Measurements from ENCODE around the gene NUDT14. TPM values are rescaled to one million over a fixed set of nuclear protein-coding genes. Genes with fewer than 3 reads are reported as not detected.
A peak's percentile ranks its signal among the peaks of the same experiment; 100 is the strongest.

Gene NUDT14
- total RNA-seq, 4 donors from 2014 or later: 11.0 to 22.3 (median 13.2) TPM; not detected in 1

GRCh38 chr14:105182296-105183020, 1.3 kb upstream of the NUDT14 start:
- DNase-seq: no peak
- no peaks in the 10 kb centered on the region for H3K27me3 ChIP-seq
- no peak for TF ChIP-seq POLR2A (IDR thresholded peaks at IDR 0.05)
- TF ChIP-seq, protein P1, sequence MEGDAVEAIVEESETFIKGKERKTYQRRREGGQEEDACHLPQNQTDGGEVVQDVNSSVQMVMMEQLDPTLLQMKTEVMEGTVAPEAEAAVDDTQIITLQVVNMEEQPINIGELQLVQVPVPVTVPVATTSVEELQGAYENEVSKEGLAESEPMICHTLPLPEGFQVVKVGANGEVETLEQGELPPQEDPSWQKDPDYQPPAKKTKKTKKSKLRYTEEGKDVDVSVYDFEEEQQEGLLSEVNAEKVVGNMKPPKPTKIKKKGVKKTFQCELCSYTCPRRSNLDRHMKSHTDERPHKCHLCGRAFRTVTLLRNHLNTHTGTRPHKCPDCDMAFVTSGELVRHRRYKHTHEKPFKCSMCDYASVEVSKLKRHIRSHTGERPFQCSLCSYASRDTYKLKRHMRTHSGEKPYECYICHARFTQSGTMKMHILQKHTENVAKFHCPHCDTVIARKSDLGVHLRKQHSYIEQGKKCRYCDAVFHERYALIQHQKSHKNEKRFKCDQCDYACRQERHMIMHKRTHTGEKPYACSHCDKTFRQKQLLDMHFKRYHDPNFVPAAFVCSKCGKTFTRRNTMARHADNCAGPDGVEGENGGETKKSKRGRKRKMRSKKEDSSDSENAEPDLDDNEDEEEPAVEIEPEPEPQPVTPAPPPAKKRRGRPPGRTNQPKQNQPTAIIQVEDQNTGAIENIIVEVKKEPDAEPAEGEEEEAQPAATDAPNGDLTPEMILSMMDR (IDR thresholded peaks at IDR 0.05): no peak
- H3K9me3 ChIP-seq: no peaks in the 10 kb centered on the region
- no peaks in the 10 kb centered on the region for H3K36me3 ChIP-seq
- intact Hi-C loops (cut with DNase I; ENCODE audit: low total_unique reads): no loop called here
- no peak overlapping the region for H3K4me3 ChIP-seq
- H3K4me1 ChIP-seq: peaks cover 0 to 4% of the 10 kb centered on the region in 2 donors
- no peak overlapping the region for H3K27ac ChIP-seq

DNA sequence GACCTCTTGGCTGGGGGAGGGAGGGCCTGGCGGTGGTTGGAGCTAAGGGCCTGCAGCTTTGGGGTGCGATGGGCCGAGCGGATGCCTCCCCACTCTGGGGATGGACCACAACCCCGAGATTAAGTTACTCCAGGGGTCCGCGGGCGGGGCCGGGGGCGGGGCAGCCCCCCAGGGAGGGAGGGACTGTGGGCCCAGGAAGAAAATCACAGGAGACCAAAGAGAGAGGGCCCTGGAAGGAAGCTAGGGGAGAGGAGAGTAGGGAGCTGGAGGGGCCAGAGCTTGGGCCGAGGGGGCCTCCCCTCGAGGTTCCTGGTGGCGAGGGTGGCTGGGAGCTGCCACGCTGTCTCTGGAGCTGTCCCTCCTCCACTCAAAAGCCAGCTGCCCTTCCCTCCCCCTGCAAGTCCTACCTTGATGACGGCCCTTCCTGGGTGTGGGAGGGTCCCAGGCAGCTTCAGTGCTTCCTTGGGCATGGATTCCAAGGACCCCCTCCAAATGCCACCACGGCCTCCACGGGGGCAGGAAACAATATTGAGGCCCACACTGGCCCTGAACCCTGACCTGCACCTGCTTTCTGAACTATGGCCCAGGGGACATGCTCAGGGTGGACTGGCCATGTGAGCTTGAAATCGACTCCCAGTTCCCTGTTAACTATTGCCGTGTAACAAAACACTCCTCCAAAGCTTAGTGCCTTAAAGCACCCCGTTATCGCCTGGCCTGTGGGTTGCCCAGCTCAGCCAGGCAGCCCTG, 610 bp upstream of the NUDT14 start:
- Histone ChIP-seq H3K36me3 (no peaks in the 10 kb centered on the region), H3K27ac (peak overlapping the region in 1 of 2 donors; percentile 41), H3K9me3 (no peaks in the 10 kb centered on the region), H3K27me3 (no peaks in the 10 kb centered on the region), H3K4me1 (peaks cover 0 to 4% of the 10 kb centered on the region in 2 donors), H3K4me3 (peak overlapping the region in 1 of 2 donors; percentile 26)
- TF ChIP-seq POLR2A (IDR thresholded peaks at IDR 0.05): no peak
- TF ChIP-seq, protein P1 (IDR thresholded peaks at IDR 0.05): no peak
- no peak for DNase-seq
- intact Hi-C loops (cut with DNase I; ENCODE audit: low total_unique reads): no loop called here

DNA sequence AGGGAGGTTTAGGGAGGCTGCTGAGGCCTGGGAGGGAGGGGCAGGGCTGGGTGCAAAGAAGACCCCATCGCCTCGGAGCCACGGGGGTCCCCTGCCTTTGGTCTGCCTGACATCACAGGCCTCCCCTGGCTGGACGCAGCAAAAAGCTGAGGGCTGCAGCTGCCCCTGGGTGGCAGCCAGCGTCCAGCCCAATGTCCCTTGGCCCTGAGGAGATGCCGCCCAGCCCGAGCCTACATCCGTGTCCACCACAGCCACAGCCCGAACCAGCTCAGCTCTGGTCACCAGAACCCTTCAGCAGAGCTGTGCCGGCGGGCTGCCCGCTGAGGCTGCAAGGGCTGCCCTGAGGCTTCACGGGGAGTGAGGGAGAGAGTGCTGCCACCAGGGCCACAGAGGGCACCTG, 1.9 kb downstream of the NUDT14 start:
- Histone ChIP-seq H3K4me1 (peaks cover 0 to 4% of the 10 kb centered on the region in 2 donors), H3K9me3 (no peaks in the 10 kb centered on the region), H3K36me3 (no peaks in the 10 kb centered on the region), H3K27ac (no peak overlapping the region), H3K4me3 (no peak overlapping the region), H3K27me3 (no peaks in the 10 kb centered on the region)
- intact Hi-C loops (cut with DNase I; ENCODE audit: low total_unique reads): no loop called here
- no peak for DNase-seq
- no peak for TF ChIP-seq POLR2A (IDR thresholded peaks at IDR 0.05)
- TF ChIP-seq, protein P1 (IDR thresholded peaks at IDR 0.05): no peak

DNA sequence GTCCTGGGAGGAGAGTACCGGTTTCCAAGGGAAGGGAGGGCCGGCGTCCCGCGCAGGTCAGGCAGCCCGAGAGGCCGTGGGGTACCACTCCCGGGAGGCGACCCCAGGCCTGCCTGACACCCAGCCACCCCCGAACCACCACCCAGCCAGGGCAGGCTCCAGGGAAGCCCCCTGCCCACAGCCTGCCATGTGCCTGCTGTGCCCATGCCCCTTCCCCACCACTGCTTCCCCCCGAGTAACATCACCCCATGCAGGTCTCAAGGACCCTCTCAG, 2.3 kb downstream of the NUDT14 start:
- DNase-seq: no peak
- H3K9me3 ChIP-seq: no peaks in the 10 kb centered on the region
- peaks cover 0 to 4% of the 10 kb centered on the region in 2 donors for H3K4me1 ChIP-seq
- no peaks in the 10 kb centered on the region for H3K36me3 ChIP-seq
- no peak overlapping the region for H3K4me3 ChIP-seq
- TF ChIP-seq, protein P1 (IDR thresholded peaks at IDR 0.05): no peak
- no peak for TF ChIP-seq POLR2A (IDR thresholded peaks at IDR 0.05)
- intact Hi-C loops (cut with DNase I; ENCODE audit: low total_unique reads): no loop called here
- H3K27me3 ChIP-seq: no peaks in the 10 kb centered on the region
- H3K27ac ChIP-seq: no peak overlapping the region
